ENCODE results near the gene KCNT1. TPM values are rescaled to one million over a fixed set of nuclear protein-coding genes. Genes with fewer than 3 reads are reported as not detected.

Gene KCNT1
- total RNA-seq, 1 experiment from 2014 or later, result not detected

DNA sequence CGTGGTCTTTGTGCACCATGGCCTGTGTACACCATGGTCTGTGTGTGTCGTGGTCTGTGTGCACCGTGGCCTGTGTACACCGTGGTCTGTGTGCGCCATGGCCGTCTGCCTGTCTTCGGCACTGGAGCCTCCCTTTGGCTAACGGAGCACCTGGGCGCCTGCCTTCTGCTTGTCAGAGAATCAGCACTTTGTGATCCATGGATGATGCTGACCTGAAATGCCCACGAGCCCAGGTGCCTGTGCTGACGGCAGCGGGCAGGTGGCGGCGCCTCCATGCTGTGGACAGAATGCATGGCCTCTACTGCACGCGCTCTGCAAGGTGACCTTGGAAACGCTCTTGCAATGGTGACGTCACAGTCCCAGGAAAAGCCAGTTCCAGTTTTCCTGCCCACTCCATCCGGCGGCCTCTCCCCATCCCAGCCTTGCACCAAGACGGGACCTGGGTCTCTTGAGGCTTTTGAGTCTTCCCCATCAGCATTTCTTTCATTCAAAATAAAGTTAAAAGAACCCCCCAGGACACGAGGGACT is 24.3 kb upstream of the KCNT1 start:
- POLR2A ChIA-PET (ENCODE audit: low non-redundant PET), result no interaction called here

DNA sequence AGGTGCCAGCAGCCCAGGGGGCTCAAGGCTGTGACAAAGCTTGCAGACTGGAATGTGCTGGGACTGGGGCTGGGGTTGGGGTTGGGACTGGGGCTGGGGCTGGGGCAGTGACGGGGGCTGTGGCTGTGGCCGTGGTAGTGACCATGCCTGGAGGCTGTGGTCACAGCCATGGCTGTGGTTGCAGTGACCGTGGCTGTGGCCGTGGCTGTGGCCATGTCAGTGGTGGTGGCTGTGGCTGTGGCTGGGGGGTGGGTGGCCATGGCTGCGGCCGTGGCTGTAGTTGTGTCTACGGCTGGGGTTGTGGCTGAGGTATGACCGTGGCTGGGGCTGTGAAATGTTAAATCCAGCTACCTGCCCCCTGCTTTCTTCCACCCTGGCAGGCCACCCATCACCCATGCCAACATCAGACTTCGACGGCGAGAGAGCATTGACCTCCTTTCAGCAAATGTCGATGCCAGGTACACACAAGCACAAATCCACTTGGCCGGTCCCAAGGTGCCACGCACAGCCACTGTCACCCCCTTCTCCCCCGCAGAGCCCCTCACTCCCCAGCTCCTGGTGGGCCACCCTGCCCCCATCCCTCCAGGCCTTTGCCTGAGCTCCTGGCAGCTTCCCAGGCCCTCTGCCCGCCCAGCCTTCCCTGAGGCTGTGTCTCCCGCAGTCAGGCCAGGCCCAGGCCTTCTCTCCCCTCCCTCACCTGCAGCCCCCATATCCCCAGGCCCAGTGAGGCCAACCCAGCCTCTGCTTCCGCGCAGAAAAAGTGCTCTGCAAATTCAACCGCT is 23.6 kb upstream of the KCNT1 start:
- no peak overlapping the region for H3K4me3 ChIP-seq (ENCODE audit: low read depth, low read length, poor library complexity, severe bottlenecking)
- CTCF ChIA-PET, result no interaction called here
- POLR2A ChIA-PET (ENCODE audit: low non-redundant PET), result no interaction called here
- no peak for DNase-seq (ENCODE audit: low spot score)
- intact Hi-C loops (cut with micrococcal nuclease; ENCODE audit: unreplicated experiment), result no loop called here
- TF ChIP-seq, protein P1, sequence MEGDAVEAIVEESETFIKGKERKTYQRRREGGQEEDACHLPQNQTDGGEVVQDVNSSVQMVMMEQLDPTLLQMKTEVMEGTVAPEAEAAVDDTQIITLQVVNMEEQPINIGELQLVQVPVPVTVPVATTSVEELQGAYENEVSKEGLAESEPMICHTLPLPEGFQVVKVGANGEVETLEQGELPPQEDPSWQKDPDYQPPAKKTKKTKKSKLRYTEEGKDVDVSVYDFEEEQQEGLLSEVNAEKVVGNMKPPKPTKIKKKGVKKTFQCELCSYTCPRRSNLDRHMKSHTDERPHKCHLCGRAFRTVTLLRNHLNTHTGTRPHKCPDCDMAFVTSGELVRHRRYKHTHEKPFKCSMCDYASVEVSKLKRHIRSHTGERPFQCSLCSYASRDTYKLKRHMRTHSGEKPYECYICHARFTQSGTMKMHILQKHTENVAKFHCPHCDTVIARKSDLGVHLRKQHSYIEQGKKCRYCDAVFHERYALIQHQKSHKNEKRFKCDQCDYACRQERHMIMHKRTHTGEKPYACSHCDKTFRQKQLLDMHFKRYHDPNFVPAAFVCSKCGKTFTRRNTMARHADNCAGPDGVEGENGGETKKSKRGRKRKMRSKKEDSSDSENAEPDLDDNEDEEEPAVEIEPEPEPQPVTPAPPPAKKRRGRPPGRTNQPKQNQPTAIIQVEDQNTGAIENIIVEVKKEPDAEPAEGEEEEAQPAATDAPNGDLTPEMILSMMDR (conservative IDR thresholded peaks at IDR 0.05; ENCODE audit: low read depth, low read length), result no peak
- TF ChIP-seq EZH2 (IDR thresholded peaks at IDR 0.05; ENCODE audit: borderline replicate concordance, low read depth, low read length, poor library complexity, severe bottlenecking), result no peak
- H3K9me3 ChIP-seq (ENCODE audit: low read depth, low read length, poor library complexity, severe bottlenecking), result no peaks in the 10 kb centered on the region
- H3K4me1 ChIP-seq (ENCODE audit: insufficient read depth, low read length, poor library complexity, severe bottlenecking), result no peaks in the 10 kb centered on the region
- H3K27ac ChIP-seq (ENCODE audit: low read depth, low read length, poor library complexity, severe bottlenecking), result no peak overlapping the region
- no TSS peak for BruUV-seq (replicated peaks)
- H3K36me3 ChIP-seq (ENCODE audit: insufficient read depth, low read length, poor library complexity, severe bottlenecking), result no peaks in the 10 kb centered on the region
- peaks cover under 1% of the 10 kb centered on the region for H3K27me3 ChIP-seq (replicated peaks; ENCODE audit: insufficient read depth, low read depth, low read length, poor library complexity)

More for the DNA sequence above, 24.3 kb upstream of the KCNT1 start:
- intact Hi-C loops (cut with micrococcal nuclease; ENCODE audit: unreplicated experiment), result no loop called here
- H3K36me3 ChIP-seq (ENCODE audit: insufficient read depth, low read length, poor library complexity, severe bottlenecking), result no peaks in the 10 kb centered on the region
- CTCF ChIA-PET, result no interaction called here
- TF ChIP-seq, protein P1 (conservative IDR thresholded peaks at IDR 0.05; ENCODE audit: low read depth, low read length), result no peak
- TF ChIP-seq EZH2 (IDR thresholded peaks at IDR 0.05; ENCODE audit: borderline replicate concordance, low read depth, low read length, poor library complexity, severe bottlenecking), result no peak
- peaks cover 5% of the 10 kb centered on the region for H3K27me3 ChIP-seq (replicated peaks; ENCODE audit: insufficient read depth, low read depth, low read length, poor library complexity)
- H3K4me1 ChIP-seq (ENCODE audit: insufficient read depth, low read length, poor library complexity, severe bottlenecking), result no peaks in the 10 kb centered on the region
- no peak overlapping the region for H3K4me3 ChIP-seq (ENCODE audit: low read depth, low read length, poor library complexity, severe bottlenecking)
- H3K9me3 ChIP-seq (ENCODE audit: low read depth, low read length, poor library complexity, severe bottlenecking), result no peaks in the 10 kb centered on the region
- BruUV-seq (replicated peaks), result no TSS peak
- DNase-seq (ENCODE audit: low spot score), result no peak
- H3K27ac ChIP-seq (ENCODE audit: low read depth, low read length, poor library complexity, severe bottlenecking), result no peak overlapping the region

DNA sequence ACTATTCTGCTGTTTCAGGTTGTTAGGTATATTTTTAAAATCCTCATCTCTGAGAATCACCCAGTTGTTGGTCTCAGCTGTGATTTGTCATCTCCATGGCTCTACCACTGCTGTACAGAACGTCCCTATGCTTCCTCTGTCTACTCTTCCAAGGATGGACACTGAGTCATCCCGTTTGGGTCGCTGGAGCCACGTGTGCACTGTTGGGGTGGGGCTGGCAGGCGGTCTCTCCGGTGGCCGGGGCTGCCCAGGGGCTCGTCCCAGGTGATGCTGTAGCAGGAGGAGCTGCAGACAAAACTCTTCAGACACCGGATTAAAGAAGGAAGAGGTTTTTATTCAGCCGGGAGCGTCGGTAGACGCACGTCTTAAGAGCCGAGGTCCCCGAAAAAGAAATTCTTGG is 21.9 kb upstream of the KCNT1 start:
- no TSS peak for BruUV-seq (replicated peaks)
- Histone ChIP-seq H3K4me1 (ENCODE audit: insufficient read depth, low read length, poor library complexity, severe bottlenecking) (no peaks in the 10 kb centered on the region), H3K9me3 (ENCODE audit: low read depth, low read length, poor library complexity, severe bottlenecking) (no peaks in the 10 kb centered on the region), H3K4me3 (ENCODE audit: low read depth, low read length, poor library complexity, severe bottlenecking) (no peak overlapping the region), H3K27me3 (replicated peaks; ENCODE audit: insufficient read depth, low read depth, low read length, poor library complexity) (no peaks in the 10 kb centered on the region), H3K27ac (ENCODE audit: low read depth, low read length, poor library complexity, severe bottlenecking) (no peak overlapping the region), H3K36me3 (ENCODE audit: insufficient read depth, low read length, poor library complexity, severe bottlenecking) (no peaks in the 10 kb centered on the region)
- no peak for DNase-seq (ENCODE audit: low spot score)
- no peak for TF ChIP-seq EZH2 (IDR thresholded peaks at IDR 0.05; ENCODE audit: borderline replicate concordance, low read depth, low read length, poor library complexity, severe bottlenecking)
- CTCF ChIA-PET, result no interaction called here
- intact Hi-C loops (cut with micrococcal nuclease; ENCODE audit: unreplicated experiment), result no loop called here
- POLR2A ChIA-PET (ENCODE audit: low non-redundant PET), result no interaction called here
